Peyer's patch (tissue), 4 donors: ENCODE measurements around the gene CLNK.

Experiments
- CTCF ChIP-seq, 6 experiments: fragments of 450-650 bp in 4 of 6; fragments of 200-600 bp in 2 of 6; sonication (generic) in 1 of 6; IDR thresholded peaks; one replicate each; pipeline ENCODE4 v1.5.1; 2017 to 2019; ENCODE audit warnings: antibody characterized with exemption in 6 of 6, mild to moderate bottlenecking in 3 of 6, moderate library complexity in 1 of 6
- POLR2A ChIP-seq, 2 donors: fragments of 450-650 bp; IDR thresholded peaks; one replicate each; pipeline ENCODE4 v1.5.1; 2017; ENCODE audit warnings: antibody characterized with exemption in 2 of 2, mild to moderate bottlenecking in 2 of 2, moderate library complexity in 2 of 2

GRCh38 chr4:10460313-10461047 lies 224.1 kb downstream of the CLNK start:
- TF ChIP-seq CTCF (IDR thresholded peaks at IDR 0.05), result no peak
- TF ChIP-seq POLR2A (IDR thresholded peaks at IDR 0.05), result no peak
